Caki2 (cell line): Measurements from ENCODE around the gene C9orf50. TPM values are rescaled to one million over a fixed set of nuclear protein-coding genes. Genes with fewer than 3 reads are reported as not detected.
A peak's percentile ranks its signal among the peaks of the same experiment; 100 is the strongest.
"Not testable (repeated sequence)": the region's sequence is repeated elsewhere in the genome, so short reads cannot be mapped to it uniquely, and the experiment has no call there.

Experiments
- DNase-seq: peaks from one replicate; pipeline ENCODE4 v3.0.0-alpha.2; 2015; ENCODE audit warnings: low read depth
- in situ Hi-C: cut with HindIII; loops from 2 replicates; pipeline ENCODE4 v1.10.0; 2016; ENCODE audit warnings: low sequenced_read_pairs, low pct_unique_long_range_greater_than_20kb, mixed read lengths
- total RNA-seq: library from RNA; depleted of rRNA; stranded (reverse); fragments of >200 nt; shearing (Covaris generic); gene quantifications from 2 replicates; pipeline ENCODE4 v1.2.3, GENCODE V29; 2014; ENCODE audit warnings: low replicate concordance

The C9orf50 gene
- total RNA-seq, 1 experiment from 2014 or later, result not detected

- DNase-seq, result no peak
- in situ Hi-C loops, result no loop called here
Measured at GRCh38 chr9:129602598-129603415, 18.1 kb downstream of the C9orf50 start.

GRCh38 chr9:129601082-129601674 is 19.7 kb downstream of the C9orf50 start:
- in situ Hi-C loops, result no loop called here
- no peak for DNase-seq

GRCh38 chr9:129598089-129598596 is 22.8 kb downstream of the C9orf50 start:
- DNase-seq, result no peak
- in situ Hi-C loops, result no loop called here

- in situ Hi-C loops, result no loop called here
- DNase-seq, result no peak
Measured at GRCh38 chr9:129597355-129598088, 23.4 kb downstream of the C9orf50 start.

GRCh38 chr9:129596541-129597331 is 24.2 kb downstream of the C9orf50 start:
- no peak for DNase-seq

GRCh38 chr9:129595903-129596540 is 24.9 kb downstream of the C9orf50 start:
- in situ Hi-C loops, result no loop called here
- no peak for DNase-seq

More at GRCh38 chr9:129596541-129597331, 24.2 kb downstream of the C9orf50 start:
- in situ Hi-C loops, result no loop called here

- in situ Hi-C loops, result no loop called here
- no peak for DNase-seq
Measured at GRCh38 chr9:129595311-129595741, 25.6 kb downstream of the C9orf50 start.

- DNase-seq, result no peak
- in situ Hi-C loops, result no loop called here
Measured at GRCh38 chr9:129594632-129595031, 26.3 kb downstream of the C9orf50 start.

- in situ Hi-C loops, result not testable (repeated sequence)
Measured at GRCh38 chr9:129592790-129593189, 28.1 kb downstream of the C9orf50 start.

GRCh38 chr9:129591916-129592315 is 29.0 kb downstream of the C9orf50 start:
- no peak for DNase-seq
- in situ Hi-C loops, result no loop called here

More at GRCh38 chr9:129592790-129593189, 28.1 kb downstream of the C9orf50 start:
- not testable (repeated sequence) for DNase-seq

GRCh38 chr9:129590466-129590865 is 30.4 kb downstream of the C9orf50 start:
- no peak for DNase-seq
- in situ Hi-C loops, result no loop called here

- in situ Hi-C loops, result no loop called here
- no peak for DNase-seq
Measured at GRCh38 chr9:129587487-129588262, 33.2 kb downstream of the C9orf50 start.

GRCh38 chr9:129586685-129587084 is 34.2 kb downstream of the C9orf50 start:
- DNase-seq, result no peak
- in situ Hi-C loops, result no loop called here

GRCh38 chr9:129586245-129586644 is 34.7 kb downstream of the C9orf50 start:
- no peak for DNase-seq
- in situ Hi-C loops, result no loop called here

GRCh38 chr9:129585352-129585751 is 35.5 kb downstream of the C9orf50 start:
- in situ Hi-C loops, result no loop called here
- no peak for DNase-seq

- peak; percentile 61 for DNase-seq
- in situ Hi-C loops, result no loop called here
Measured at GRCh38 chr9:129584136-129584535, 36.8 kb downstream of the C9orf50 start.
